HG03135 (cell line): ENCODE measurements around the gene LITAFD.
"Not testable (repeated sequence)": the region's sequence is repeated elsewhere in the genome, so short reads cannot be mapped to it uniquely, and the experiment has no call there.

Experiments used
- ATAC-seq: cut with Tn5 transposase; IDR thresholded peaks from one replicate; pipeline ENCODE4 v1.9.1; 2021; ENCODE audit warnings: mild to moderate bottlenecking, moderate library complexity; ENCODE audit not compliant: unreplicated experiment

LITAFD gene

DNA sequence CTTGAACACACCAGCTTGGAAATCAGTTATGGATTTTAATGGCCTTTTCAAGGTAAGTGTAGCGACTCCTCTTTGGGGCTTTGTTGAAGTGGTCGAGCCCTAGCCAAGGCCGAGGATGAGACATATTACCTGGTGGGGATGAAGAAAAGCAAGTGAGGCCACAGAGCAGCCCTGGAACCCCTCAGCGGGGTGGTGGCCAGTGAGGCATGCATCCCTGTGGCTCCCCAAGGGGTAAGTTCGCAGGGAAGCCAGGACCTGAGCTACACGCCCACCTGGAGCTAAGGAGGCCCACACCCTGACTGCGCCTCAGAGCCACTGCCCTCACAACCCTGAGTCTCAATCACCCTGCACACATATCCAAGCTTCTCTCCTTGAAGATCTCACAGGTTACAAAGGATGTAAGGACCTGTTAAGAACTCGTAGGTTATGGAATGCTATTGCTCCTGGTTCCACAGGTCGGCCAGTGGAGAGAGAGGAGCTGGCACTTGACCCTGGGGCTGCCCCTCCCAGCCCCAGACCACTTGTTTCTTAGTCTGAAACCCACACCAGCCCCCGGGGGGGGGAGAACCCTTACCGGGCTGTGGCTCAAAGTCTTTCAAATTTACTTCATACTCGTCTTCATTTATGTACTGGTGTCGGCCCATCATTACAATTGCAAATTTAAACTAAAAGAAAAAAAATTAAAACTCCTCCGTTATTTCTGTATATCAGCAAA is 12.0 kb downstream of the LITAFD start:
- ATAC-seq = no peak

- no peak for ATAC-seq
These were observed 12.7 kb downstream of the LITAFD start for GRCh38 chr16:8894736-8895334.

GRCh38 chr16:8898660-8899318 is 16.6 kb downstream of the LITAFD start:
- no peak for ATAC-seq

- no peak for ATAC-seq
These were observed 17.7 kb downstream of the LITAFD start for GRCh38 chr16:8899709-8900317.

DNA sequence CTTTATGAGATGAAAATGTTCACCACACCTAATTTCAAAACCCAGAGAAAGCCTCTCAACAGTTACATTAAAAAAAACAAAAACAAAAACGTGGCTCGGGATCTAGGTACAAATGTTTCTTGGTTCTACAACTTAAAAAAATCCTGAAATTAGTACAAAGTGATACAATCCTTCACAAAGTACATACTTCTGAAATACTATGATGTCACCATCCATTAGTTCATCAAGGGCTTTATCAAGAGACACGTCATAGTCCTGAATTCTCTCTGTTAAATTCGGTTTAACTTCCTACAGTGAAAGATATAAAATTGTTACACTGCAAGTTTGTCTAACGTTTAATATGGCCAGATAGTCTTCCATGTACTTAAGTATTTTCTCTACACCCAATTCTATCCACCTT is 18.2 kb downstream of the LITAFD start:
- ATAC-seq = no peak

GRCh38 chr16:8901320-8901861 is 19.2 kb downstream of the LITAFD start:
- no peak for ATAC-seq

DNA sequence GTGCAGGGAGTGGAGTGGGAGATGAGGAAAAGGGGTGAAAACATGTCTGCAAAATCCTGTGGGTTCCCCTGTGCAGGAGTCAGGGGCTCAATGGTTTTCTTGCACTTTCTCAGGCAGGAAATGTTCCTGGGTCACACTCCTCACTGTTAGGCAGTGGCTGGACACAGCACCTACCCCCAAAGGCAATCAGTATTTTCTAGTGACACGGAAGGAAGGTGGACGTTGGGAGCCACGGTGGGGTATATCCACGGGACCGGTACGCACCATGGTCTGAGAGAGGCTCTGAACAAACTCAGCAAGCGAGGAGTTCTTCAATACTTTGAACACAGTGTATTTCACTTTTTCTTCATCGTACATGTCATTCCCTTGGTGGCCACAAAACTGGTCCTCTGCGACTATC is 20.9 kb downstream of the LITAFD start:
- no peak for ATAC-seq

DNA sequence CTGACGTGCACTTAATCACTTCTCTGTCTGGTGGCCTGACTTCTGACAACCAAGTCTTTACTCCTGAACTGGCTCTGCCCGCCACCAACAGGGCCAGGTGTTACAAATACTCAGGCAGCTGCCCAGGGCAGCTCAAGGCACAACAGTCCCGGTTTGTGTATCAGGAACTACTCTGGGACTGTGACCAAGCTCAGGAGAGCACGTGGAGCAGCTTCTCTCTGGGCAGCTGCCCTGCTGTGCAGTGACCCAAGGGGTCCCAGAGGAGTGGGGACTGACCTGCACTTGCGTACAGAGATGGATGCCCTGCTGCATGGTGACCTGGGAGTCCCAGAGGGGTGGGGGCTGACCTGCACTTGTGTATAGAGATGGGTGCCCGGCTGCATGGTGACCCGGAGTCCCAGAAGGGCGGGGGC is 21.9 kb downstream of the LITAFD start:
- no peak for ATAC-seq

DNA sequence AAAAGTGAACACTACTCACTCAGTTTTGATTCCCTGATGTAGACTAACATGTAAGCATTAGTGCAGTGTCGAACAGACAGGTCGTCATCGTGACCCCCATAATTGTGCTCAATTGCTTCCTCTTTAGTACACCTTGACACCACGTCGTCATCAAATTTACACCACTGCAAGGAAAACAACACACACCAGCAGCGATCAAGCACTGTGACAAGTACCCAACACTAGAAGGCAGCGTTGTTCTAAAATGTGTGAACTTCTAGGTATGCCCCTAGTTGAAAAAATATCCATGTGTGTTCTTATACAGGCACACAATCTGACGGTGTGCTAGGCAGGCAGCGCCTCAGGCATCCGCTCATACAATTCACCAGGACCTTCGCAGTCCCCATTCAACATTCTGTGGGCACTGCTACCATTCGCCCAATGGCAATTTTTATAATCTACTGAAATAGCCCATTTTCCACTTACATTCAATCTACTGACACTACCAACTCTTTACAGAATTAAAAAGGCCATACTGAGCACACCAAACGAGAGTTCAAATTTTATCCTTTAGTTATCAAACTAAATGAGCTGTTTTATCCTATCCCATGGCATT is 23.1 kb downstream of the LITAFD start:
- no peak for ATAC-seq

GRCh38 chr16:8905795-8906591 is 23.8 kb downstream of the LITAFD start:
- ATAC-seq = no peak

- no peak for ATAC-seq
These were observed 24.9 kb downstream of the LITAFD start for GRCh38 chr16:8907096-8907495.

DNA sequence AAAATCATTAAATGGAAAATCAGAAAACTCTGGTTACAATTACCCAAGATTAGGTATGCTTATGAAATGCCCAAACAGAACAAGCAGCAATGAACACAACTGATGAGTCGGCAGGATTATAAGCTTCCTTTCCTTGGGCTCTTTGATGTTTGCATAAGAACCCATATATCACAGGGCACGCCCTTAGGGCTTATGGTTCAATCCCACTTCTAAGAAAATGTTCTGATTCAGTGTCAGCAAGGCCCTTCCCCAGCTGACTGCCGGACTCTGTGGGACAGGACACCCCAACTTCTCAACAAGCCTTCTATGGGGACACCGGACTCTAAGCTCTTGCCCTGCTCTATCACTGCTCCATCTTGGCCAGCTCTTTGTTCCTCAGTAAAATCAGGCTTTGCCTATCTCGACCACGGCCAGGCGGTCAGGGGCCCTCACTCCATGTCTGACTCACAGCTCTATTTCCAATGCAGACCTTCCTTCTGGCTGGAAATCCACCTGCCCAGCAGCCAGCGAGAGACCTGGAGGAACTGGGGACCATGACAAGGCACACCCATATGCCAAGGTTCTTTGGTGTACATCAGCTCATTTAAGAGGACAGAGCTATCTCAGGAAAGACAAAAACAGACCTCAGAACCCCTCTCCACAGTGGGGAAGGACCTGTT is 26.8 kb downstream of the LITAFD start:
- no peak for ATAC-seq

GRCh38 chr16:8910811-8911210 is 28.7 kb downstream of the LITAFD start:
- no peak for ATAC-seq

GRCh38 chr16:8912793-8913192 is 30.6 kb downstream of the LITAFD start:
- ATAC-seq = no peak

DNA sequence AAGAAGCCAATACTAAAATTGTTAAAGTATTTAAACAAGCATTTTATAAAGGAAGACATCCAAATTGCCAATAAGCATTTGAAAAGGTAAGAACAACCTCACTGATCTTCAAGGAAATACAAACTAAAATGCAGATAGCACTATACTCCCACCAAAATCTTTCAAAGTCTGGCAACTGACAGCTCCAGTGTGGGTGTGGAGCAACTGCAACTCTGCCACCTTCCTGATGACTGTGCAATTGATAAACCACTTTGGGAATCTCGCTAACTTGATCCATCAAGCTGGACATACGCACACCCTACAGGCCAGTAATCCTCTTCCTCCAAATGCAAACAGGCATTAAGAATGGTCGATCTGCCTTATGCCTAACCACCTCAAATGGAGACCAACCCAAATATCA is 31.9 kb downstream of the LITAFD start:
- no peak for ATAC-seq

- ATAC-seq = no peak
These were observed 33.7 kb downstream of the LITAFD start for GRCh38 chr16:8915722-8916301.

DNA sequence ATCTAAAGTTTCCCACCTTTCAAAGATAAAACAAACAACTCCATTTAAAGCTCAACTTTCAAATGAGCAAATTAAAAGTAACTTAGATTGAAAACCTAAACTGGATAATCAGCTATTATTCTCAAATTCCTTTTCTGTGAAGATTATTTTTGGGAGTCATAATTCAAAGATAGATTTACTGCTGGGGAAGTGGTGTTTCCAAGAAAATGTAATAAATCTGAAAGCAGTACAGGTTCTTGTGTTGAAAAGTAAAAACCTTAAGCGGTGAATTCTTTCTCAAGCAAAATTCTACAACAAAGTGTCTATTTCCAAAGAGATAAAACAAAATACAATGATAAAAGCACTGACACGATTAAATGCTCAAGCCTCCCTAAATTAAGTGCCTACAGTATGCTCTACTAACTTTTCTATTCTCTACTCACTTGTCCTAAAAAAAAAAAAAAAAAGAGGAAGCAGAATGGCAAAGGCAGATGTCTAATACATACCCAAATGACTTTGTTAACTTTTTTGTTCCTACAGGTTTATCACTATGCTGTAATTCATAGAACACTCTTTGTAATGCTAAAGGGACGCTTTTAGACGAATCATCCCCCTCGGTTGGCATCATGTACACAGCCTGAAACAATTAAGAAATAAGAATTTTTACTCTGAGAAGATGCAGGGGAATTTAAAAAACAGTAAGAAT is 34.5 kb downstream of the LITAFD start:
- ATAC-seq = no peak

- ATAC-seq = not testable (repeated sequence)
These were observed 35.2 kb downstream of the LITAFD start for GRCh38 chr16:8917336-8917735.
